Right lobe of liver (tissue), 4 donors: Measurements from ENCODE around the gene GPR52.
A peak's percentile ranks its signal among the peaks of the same experiment; 100 is the strongest.

Source experiments
- CTCF ChIP-seq, 4 donors: fragments of 200-600 bp in 3 of 4; fragments of 450-650 bp in 1 of 4; IDR thresholded peaks; one replicate each; pipeline versions ENCODE4 v1.5.1 to v1.8.0; 2016 to 2022; ENCODE audit warnings: antibody characterized with exemption in 4 of 4, mild to moderate bottlenecking in 2 of 4
- POLR2A ChIP-seq: fragments of 450-650 bp; IDR thresholded peaks from one replicate; pipeline ENCODE4 v1.6.1; 2017; ENCODE audit warnings: antibody characterized with exemption, mild to moderate bottlenecking
- donor health status: DM: no; HTN: no; CAD: no.
- donor health status: DM: no; HTN: no; CAD: no.
- donor health status: DM: no; HTN: yes; CAD: no.

GRCh38 chr1:174413632-174414031 is 34.1 kb upstream of the GPR52 start:
- TF ChIP-seq CTCF (IDR thresholded peaks at IDR 0.05) (peak; percentile 54 to 68 (median 64)), POLR2A (no peak)
